ENCODE data around the gene MOCOS. TPM values are rescaled to one million over a fixed set of nuclear protein-coding genes. Genes with fewer than 3 reads are reported as not detected.
A peak's percentile ranks its signal among the peaks of the same experiment; 100 is the strongest.

Gene MOCOS
- total RNA-seq, 2 experiments from 2014 or later: 0.21 to 0.47 TPM

DNA sequence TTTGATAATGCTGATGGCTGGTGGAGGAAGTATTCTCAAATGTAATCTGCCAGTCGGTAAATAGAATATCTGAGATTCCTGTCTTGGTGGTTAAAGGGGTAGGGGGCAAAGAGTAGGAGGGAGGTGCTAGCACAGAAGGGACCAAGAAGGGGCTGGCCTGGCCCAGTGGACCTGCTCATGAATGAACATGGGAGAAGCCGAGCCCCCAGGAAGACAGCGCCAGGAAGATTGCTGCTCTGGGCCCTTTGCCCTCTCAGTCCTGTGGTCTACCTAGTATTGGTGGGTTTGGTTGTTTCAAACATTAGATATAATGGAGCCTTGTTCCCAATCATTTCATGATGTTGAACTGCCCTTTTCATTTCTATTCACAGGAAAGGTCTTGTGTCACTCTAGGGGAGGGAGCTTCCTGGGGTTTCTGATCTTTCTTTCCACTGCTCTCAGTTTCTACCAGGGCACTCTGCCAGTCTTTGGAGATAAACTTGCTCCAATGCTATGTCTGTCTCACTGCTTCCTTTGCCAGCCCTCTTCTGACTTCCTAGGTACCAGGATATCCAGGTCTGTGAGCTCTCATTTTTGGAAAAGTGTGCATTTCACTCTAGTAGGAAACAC, 5.3 kb upstream of the MOCOS start:
- Mint-ChIP-seq H3K9me3 (ENCODE audit: insufficient read depth) (no peaks in the 10 kb centered on the region), H3K27ac (no peak overlapping the region), H3K27me3 (ENCODE audit: low read depth) (peaks cover 2% of the 10 kb centered on the region), H3K36me3 (ENCODE audit: low read depth) (peaks cover 6% of the 10 kb centered on the region), H3K4me3 (no peak overlapping the region), H3K4me1 (ENCODE audit: low read depth) (peaks cover 11% of the 10 kb centered on the region)
- CTCF ChIA-PET: no interaction called here
- DNase-seq (no peak), ATAC-seq (no peak)
- POLR2A ChIA-PET: no interaction called here

DNA sequence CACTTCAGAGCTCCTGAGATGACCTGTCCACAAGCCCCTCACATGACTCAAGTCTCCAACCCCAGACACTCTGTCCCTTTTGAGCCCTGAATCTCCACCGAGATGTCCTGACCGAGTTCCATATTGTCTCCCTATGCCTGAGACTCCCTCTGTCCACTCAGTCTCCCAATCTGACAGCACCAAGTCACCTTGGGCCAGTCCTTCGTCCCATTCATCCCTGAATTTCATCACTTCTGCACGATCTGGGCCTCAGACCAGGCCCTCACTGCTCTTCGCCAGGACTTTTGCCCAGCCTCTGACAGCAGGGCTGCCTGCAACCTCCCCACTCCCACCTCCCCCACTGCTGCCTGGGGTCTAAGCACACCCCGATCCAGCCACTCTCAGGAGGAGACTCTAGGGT, 4.3 kb upstream of the MOCOS start:
- CTCF ChIA-PET: no interaction called here
- Mint-ChIP-seq H3K9me3 (ENCODE audit: insufficient read depth) (no peaks in the 10 kb centered on the region), H3K27ac (no peak overlapping the region), H3K27me3 (ENCODE audit: low read depth) (peaks cover 2% of the 10 kb centered on the region), H3K36me3 (ENCODE audit: low read depth) (peaks cover 2% of the 10 kb centered on the region), H3K4me1 (ENCODE audit: low read depth) (peaks cover 13% of the 10 kb centered on the region), H3K4me3 (no peak overlapping the region)
- DNase-seq (no peak), ATAC-seq (no peak)
- POLR2A ChIA-PET: no interaction called here

DNA sequence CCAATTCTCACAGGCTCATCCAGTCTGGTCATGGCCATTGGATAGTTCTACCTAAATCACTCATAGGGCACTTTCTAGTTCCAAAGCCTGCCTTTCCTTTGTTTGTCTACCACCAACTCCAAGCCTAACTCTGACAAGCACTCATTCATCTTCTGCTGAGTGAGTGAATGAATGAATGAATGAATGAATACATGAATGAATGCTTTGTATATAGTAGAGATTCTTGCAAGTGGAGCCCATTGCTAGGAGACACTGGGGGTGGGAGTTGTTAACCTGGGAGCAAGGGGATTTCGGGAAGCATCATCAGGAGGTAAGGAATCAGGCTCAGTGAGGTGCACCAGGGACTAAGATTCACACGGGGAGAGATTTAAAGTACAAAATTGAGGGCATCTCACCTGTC, 3.3 kb upstream of the MOCOS start:
- ATAC-seq (no peak), DNase-seq (no peak)
- H3K27me3 Mint-ChIP-seq (ENCODE audit: low read depth): peaks cover 12% of the 10 kb centered on the region
- CTCF ChIA-PET: no interaction called here
- no peaks in the 10 kb centered on the region for H3K36me3 Mint-ChIP-seq (ENCODE audit: low read depth)
- no peaks in the 10 kb centered on the region for H3K9me3 Mint-ChIP-seq (ENCODE audit: insufficient read depth)
- POLR2A ChIA-PET: no interaction called here
- peaks cover 17% of the 10 kb centered on the region for H3K4me1 Mint-ChIP-seq (ENCODE audit: low read depth)
- H3K4me3 Mint-ChIP-seq: no peak overlapping the region
- H3K27ac Mint-ChIP-seq: no peak overlapping the region

DNA sequence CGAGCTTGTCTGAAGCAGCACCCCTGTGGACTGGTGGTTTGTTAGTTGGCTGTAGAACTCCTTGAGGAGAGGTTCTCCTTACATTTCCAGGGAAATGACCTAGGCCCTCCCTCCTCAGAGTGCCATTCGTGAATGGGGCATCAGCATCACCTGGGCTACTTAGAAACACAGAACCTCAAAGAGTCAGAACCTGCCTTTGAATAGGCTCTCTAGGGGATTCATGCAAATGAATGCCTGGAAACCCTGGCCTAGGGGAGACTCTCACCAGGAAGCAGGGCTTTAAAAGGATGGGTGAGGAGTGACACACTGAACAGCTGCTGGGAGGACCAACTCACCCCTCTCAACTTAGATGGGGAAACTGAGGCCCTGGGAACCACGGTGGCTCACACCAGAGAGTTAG, 2.1 kb upstream of the MOCOS start:
- Mint-ChIP-seq H3K4me1 (ENCODE audit: low read depth) (peaks cover 10% of the 10 kb centered on the region), H3K36me3 (ENCODE audit: low read depth) (no peaks in the 10 kb centered on the region), H3K27ac (no peak overlapping the region), H3K9me3 (ENCODE audit: insufficient read depth) (no peaks in the 10 kb centered on the region), H3K4me3 (no peak overlapping the region), H3K27me3 (ENCODE audit: low read depth) (peaks cover 14% of the 10 kb centered on the region)
- no peak for ATAC-seq
- POLR2A ChIA-PET: interaction anchor here (0.6 kb wide), 1 partner anchor 96 kb away, joined by 3 read pairs; no protein-coding TSS in a partner anchor
- CTCF ChIA-PET: interaction anchor here (0.7 to 1.2 kb wide), 2 partner anchors 9 to 99 kb away, joined by 3 read pairs; no protein-coding TSS in a partner anchor
- no peak for DNase-seq

DNA sequence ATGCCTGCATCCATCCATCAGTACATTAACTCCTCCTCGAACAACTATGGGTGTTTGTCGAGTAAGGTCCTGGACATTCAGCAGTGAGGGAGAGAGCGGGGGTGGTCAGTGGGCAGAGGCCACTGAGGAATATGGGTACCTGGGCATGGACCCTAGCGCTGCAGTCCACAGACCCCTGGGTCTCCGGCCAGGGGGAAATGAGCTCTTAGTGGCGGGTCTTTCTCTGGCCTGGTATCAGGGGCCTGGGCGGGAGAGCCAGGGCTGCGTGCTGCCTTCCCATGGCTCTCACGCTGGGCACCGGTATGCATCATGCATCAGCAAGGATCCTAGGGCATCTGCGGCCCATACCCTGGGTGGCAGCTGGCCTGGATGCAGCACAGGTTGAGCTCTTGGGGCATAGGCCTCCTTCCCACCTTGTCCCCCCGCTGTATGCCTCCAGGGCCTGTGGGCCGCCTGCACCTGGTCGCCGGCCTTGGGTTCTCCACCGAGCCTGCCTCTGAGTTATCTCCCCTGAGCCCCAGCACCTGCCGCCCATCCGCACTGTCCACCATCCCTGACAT, 1.3 kb upstream of the MOCOS start:
- no peak for DNase-seq
- POLR2A ChIA-PET: no interaction called here
- CTCF ChIA-PET: no interaction called here
- Mint-ChIP-seq H3K4me1 (ENCODE audit: low read depth) (peaks cover 9% of the 10 kb centered on the region), H3K27ac (no peak overlapping the region), H3K36me3 (ENCODE audit: low read depth) (no peaks in the 10 kb centered on the region), H3K4me3 (peak overlapping the region; percentile 28), H3K9me3 (ENCODE audit: insufficient read depth) (no peaks in the 10 kb centered on the region), H3K27me3 (ENCODE audit: low read depth) (peaks cover 18% of the 10 kb centered on the region)
- ATAC-seq: no peak

DNA sequence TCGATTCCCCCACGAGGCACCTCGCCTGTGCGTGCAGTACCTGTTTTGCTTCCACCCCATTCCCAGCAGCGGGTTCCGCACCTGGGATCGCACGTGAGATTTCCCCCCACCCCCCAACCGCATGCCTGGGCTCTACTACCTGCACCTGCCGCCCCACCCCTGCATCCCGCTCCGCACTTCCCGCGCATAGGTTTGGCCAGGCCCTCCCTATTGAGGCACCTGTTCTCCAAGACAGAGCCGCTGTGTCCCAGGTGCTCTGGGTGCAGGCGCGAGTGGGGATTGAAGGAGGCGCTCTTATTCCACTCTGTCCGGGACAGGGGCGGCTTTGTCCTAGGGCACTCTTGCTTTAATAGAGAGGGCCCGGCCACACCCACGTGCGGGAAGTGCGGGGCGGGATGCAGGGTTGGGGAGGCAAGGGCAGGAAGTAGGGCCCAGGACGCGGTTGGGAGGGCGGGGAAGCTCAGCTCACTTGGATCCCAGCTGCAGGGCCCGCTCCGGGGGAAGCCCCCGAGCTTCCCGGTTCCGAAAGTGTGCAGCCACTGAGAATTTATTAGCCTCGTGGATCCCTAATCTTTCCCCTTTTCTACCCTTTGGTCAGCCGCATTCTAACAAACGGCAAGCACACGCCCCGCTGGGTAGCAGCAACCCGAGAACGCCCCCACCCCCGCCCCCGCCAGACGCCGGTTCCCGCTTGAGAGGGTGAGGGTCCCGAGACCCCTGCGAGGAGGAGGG, 670 bp upstream of the MOCOS start:
- H3K9me3 Mint-ChIP-seq (ENCODE audit: insufficient read depth): no peaks in the 10 kb centered on the region
- POLR2A ChIA-PET: no interaction called here
- peaks cover 9% of the 10 kb centered on the region for H3K4me1 Mint-ChIP-seq (ENCODE audit: low read depth)
- ATAC-seq (peak; percentile 31), DNase-seq (peak; percentile 35)
- CTCF ChIA-PET: no interaction called here
- H3K27me3 Mint-ChIP-seq (ENCODE audit: low read depth): peaks cover 21% of the 10 kb centered on the region
- no peak overlapping the region for H3K27ac Mint-ChIP-seq
- peak overlapping the region; percentile 76 for H3K4me3 Mint-ChIP-seq
- H3K36me3 Mint-ChIP-seq (ENCODE audit: low read depth): no peaks in the 10 kb centered on the region

DNA sequence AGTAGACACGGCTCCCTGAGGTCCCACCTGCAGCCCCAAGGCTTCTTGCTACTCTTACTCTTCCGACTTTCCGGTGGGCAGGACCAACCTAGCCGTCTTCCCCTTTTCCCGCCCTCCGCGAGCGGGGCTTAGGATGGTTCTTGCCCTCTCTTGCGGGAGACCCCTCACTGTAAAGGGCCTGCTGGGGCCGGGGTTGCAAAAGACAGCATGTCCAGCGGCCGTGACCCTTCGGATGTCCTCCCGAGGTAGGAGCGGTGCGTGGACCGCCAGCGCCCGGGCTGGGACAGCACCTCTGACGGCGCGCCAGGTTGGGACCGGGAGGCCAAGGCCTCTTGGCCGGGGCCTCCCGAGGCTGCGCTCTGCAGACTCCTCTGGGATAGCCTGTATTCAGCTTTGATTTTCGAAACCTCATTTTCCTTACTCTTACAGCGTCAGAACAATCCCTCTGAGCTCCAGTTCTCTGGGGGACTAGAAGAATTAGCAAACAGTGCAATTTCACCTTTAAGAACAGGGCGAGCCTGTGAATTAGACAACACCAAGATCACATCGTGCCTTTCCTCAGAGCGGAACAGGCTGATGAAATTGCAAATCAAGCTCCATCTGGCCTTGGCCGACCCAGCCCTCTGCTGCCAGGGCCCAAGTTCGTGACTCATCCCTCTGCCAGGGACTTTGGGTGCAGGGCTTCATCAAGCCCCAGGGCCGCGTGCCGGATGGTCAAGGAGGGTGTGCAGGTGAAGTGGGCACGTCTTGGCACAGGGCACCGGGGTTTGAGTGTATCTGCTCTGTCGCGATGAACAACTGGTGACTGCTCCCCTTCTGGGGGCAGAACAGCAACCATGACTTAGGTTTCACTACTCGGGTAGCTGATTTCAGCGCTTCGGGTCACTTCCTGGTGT, 777 bp downstream of the MOCOS start:
- H3K4me3 Mint-ChIP-seq: peak overlapping the region; percentile 59
- POLR2A ChIA-PET: interaction anchor here (0.9 kb wide), 1 partner anchor 13 kb away, joined by 4 read pairs; no protein-coding TSS in a partner anchor
- ATAC-seq: no peak
- no peak overlapping the region for H3K27ac Mint-ChIP-seq
- H3K27me3 Mint-ChIP-seq (ENCODE audit: low read depth): peaks cover 24% of the 10 kb centered on the region
- peaks cover 9% of the 10 kb centered on the region for H3K4me1 Mint-ChIP-seq (ENCODE audit: low read depth)
- CTCF ChIA-PET: interaction anchor here (1.3 kb wide), 1 partner anchor 170 kb away, joined by 3 read pairs; no protein-coding TSS in a partner anchor
- no peaks in the 10 kb centered on the region for H3K36me3 Mint-ChIP-seq (ENCODE audit: low read depth)
- H3K9me3 Mint-ChIP-seq (ENCODE audit: insufficient read depth): no peaks in the 10 kb centered on the region
- DNase-seq: no peak

DNA sequence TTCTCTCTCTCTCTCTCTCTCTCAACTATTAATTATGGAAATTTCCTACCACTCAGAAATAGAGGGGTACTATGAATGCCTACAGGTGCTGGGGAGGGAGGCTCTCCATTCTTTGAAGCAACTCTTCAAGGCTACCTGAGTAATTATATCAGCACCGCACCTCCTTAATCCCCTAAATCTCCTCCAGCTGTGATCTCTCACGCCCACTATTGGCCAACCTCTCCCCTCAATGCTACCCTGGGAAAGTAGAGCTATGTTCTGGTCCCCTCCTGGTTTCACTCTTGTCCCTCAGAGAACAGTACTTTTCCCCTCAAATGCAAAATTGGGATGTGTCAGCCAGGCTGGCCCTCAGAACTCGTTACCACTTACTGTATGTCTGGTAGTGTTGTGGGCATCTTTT, 1.6 kb downstream of the MOCOS start:
- H3K4me3 Mint-ChIP-seq: no peak overlapping the region

DNA sequence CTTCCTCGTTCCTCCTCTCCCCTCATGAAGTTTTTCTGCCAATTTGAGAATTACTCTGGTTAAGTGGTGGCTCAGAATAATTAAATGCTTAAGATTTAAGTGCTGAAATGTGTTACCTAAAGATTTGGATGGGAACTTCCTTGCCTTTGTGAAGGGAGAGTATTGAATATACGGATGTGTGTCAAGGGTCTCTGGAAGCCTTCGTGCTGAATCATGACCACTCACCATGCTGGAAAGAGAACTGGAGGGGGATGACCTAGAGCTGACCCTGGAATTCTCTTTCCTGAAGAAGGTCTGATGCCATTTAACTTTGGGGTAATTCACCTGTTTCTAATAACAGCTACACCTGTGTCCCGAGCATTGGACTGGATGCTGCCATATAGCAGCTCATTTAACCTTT, 2.2 kb downstream of the MOCOS start:
- Mint-ChIP-seq H3K4me1 (ENCODE audit: low read depth) (peaks cover 9% of the 10 kb centered on the region), H3K4me3 (no peak overlapping the region), H3K9me3 (ENCODE audit: insufficient read depth) (no peaks in the 10 kb centered on the region), H3K36me3 (ENCODE audit: low read depth) (no peaks in the 10 kb centered on the region), H3K27ac (no peak overlapping the region), H3K27me3 (ENCODE audit: low read depth) (peaks cover 26% of the 10 kb centered on the region)
- ChIA-PET CTCF (interaction anchor here (1.1 kb wide), 1 partner anchor 95 kb away, joined by 3 read pairs; no protein-coding TSS in a partner anchor), POLR2A (interaction anchor here (1.0 kb wide), 1 partner anchor 61 kb away, joined by 3 read pairs; no protein-coding TSS in a partner anchor)
- DNase-seq (no peak), ATAC-seq (no peak)

More for the DNA sequence above, 1.6 kb downstream of the MOCOS start:
- no peaks in the 10 kb centered on the region for H3K36me3 Mint-ChIP-seq (ENCODE audit: low read depth)
- DNase-seq: no peak
- peaks cover 25% of the 10 kb centered on the region for H3K27me3 Mint-ChIP-seq (ENCODE audit: low read depth)
- no peak for ATAC-seq
- no peaks in the 10 kb centered on the region for H3K9me3 Mint-ChIP-seq (ENCODE audit: insufficient read depth)
- H3K27ac Mint-ChIP-seq: no peak overlapping the region
- POLR2A ChIA-PET: interaction anchor here (0.9 kb wide), 1 partner anchor 14 kb away, joined by 4 read pairs; no protein-coding TSS in a partner anchor
- CTCF ChIA-PET: interaction anchor here (1.1 to 1.3 kb wide), 2 partner anchors 96 to 171 kb away, joined by 3 read pairs; no protein-coding TSS in a partner anchor
- H3K4me1 Mint-ChIP-seq (ENCODE audit: low read depth): peaks cover 9% of the 10 kb centered on the region

DNA sequence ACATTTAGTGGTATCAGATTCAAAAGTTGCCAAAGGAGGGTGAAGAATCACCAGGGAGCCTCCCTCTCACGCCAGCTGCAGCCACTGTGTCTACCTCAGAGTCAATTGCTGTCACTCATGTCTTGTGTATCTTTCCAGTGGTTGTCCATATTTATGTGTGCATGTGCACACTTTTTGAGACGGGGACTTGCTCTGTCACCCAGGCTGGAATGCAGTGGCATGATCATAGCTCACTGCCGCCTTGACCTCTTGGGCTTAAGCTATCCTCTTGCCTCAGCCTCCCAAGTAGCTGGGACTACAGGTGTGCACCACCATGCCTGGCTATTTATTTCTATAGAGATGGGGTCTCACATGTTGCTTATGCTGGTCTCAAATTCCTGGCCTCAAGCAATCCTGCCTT, 4.0 kb downstream of the MOCOS start:
- H3K4me3 Mint-ChIP-seq: no peak overlapping the region
- no peak overlapping the region for H3K27ac Mint-ChIP-seq
- no peaks in the 10 kb centered on the region for H3K36me3 Mint-ChIP-seq (ENCODE audit: low read depth)
- no peak for DNase-seq
- no peak for ATAC-seq
- CTCF ChIA-PET: no interaction called here
- peaks cover 26% of the 10 kb centered on the region for H3K27me3 Mint-ChIP-seq (ENCODE audit: low read depth)
- POLR2A ChIA-PET: no interaction called here
- peaks cover 9% of the 10 kb centered on the region for H3K4me1 Mint-ChIP-seq (ENCODE audit: low read depth)
- no peaks in the 10 kb centered on the region for H3K9me3 Mint-ChIP-seq (ENCODE audit: insufficient read depth)

DNA sequence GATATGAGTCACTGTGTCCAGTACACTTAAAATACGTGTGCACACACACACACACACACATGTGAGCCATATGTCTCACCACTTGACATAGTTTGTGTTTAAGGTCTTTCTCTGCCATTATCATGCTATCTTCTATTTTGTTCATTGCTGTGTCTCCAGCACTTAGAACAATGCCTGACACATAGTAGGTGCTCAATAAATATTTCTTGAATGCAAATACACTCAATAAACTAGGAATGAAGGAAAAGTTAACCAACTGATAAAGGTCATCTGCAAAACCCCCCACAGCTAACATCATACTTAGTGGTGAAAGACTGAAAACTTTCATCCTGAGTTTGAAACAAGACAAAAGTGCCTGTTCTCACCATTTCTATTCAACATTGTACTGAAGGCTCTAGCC, 4.4 kb downstream of the MOCOS start:
- Mint-ChIP-seq H3K36me3 (ENCODE audit: low read depth) (no peaks in the 10 kb centered on the region), H3K4me1 (ENCODE audit: low read depth) (peaks cover 7% of the 10 kb centered on the region), H3K27me3 (ENCODE audit: low read depth) (peaks cover 29% of the 10 kb centered on the region), H3K4me3 (no peak overlapping the region), H3K27ac (no peak overlapping the region), H3K9me3 (ENCODE audit: insufficient read depth) (no peaks in the 10 kb centered on the region)
- ChIA-PET POLR2A (no interaction called here), CTCF (no interaction called here)
- DNase-seq (no peak), ATAC-seq (no peak)
